Measurements from ENCODE around the gene CERS6.

DNA sequence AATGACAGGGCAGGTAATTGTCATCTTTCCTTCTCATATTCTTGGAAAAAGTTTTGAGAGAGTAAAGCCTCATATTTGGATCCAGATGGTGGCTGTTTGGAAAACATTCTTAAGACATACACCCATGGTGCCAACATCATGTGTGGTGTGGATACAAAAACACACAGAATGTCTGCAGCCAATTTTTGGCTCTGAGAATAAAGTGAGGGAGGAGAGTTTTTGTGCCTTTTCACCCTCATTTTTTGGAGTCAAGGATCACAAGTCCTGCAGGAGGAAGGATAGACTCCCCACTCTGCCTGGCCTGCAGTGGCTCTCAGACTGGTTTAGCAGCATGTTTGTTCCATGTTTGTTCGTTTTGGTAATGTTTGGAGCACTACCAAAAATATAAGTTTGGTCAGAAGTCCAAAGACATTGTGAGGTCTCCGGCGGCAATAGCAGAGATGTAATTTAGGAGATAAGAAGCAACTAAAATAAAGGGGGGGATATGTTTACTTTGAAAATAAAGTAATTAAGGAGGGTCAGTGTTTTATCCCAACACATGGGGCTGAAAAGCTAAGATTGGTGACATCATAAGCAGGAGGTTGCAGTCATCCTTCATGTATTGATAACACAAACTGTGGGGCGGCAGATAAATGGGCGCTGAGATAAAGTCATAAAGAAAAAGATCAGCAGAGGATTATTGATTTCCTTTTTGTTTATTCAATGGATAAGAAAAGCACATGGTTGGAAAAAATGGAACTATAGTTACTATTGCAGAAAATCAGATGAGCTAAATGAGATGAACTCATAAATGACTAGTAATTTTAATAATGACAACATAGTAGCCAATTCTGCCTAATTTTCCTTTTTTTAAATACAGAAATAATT is 347.0 kb downstream of the CERS6 start:
- TF ChIP-seq EZH2 (IDR thresholded peaks at IDR 0.05; ENCODE audit: insufficient read depth, poor library complexity, severe bottlenecking) (no peak), EZH2phosphoT487 (IDR thresholded peaks at IDR 0.05; ENCODE audit: insufficient read depth, low read depth) (no peak)
